GM18520 (cell line): Measurements from ENCODE around the gene MRPS30.
A peak's percentile ranks its signal among the peaks of the same experiment; 100 is the strongest.
"Not testable (repeated sequence)": the region's sequence is repeated elsewhere in the genome, so short reads cannot be mapped to it uniquely, and the experiment has no call there.

Experiments used
- ATAC-seq: cut with Tn5 transposase; IDR thresholded peaks from one replicate; pipeline ENCODE4 v1.9.1; 2021; ENCODE audit not compliant: unreplicated experiment

Gene MRPS30

GRCh38 chr5:44808435-44809214, at the start of gene MRPS30:
TSS of gene MRPS30 (plus strand) at chr5:44808947. CDS start at chr5:44808963, 16 bp downstream.
- peak; percentile 98 for ATAC-seq

- ATAC-seq: no peak
Measured at GRCh38 chr5:44769200-44769876, 39.4 kb upstream of the MRPS30 start.

- no peak for ATAC-seq
Measured at GRCh38 chr5:44769877-44770209, 38.9 kb upstream of the MRPS30 start.

- no peak for ATAC-seq
Measured at GRCh38 chr5:44770780-44771717, 37.7 kb upstream of the MRPS30 start.

GRCh38 chr5:44772397-44772796, 36.4 kb upstream of the MRPS30 start:
- ATAC-seq: not testable (repeated sequence)

- no peak for ATAC-seq
Measured at GRCh38 chr5:44774279-44774880, 34.4 kb upstream of the MRPS30 start.

- ATAC-seq: no peak
Measured at GRCh38 chr5:44779167-44779566, 29.6 kb upstream of the MRPS30 start.

GRCh38 chr5:44783634-44784315, 25.0 kb upstream of the MRPS30 start:
- no peak for ATAC-seq

- ATAC-seq: no peak
Measured at GRCh38 chr5:44787731-44788130, 21.0 kb upstream of the MRPS30 start.

- ATAC-seq: not testable (repeated sequence)
Measured at GRCh38 chr5:44789372-44789995, 19.3 kb upstream of the MRPS30 start.

GRCh38 chr5:44792031-44792673, 16.6 kb upstream of the MRPS30 start:
- ATAC-seq: not testable (repeated sequence)

- no peak for ATAC-seq
Measured at GRCh38 chr5:44794371-44794770, 14.4 kb upstream of the MRPS30 start.

- no peak for ATAC-seq
Measured at GRCh38 chr5:44795496-44795895, 13.3 kb upstream of the MRPS30 start.

- no peak for ATAC-seq
Measured at GRCh38 chr5:44797841-44798240, 10.9 kb upstream of the MRPS30 start.

GRCh38 chr5:44801992-44802391, 6.8 kb upstream of the MRPS30 start:
- ATAC-seq: no peak

- no peak for ATAC-seq
Measured at GRCh38 chr5:44806608-44807007, 2.1 kb upstream of the MRPS30 start.

- ATAC-seq: no peak
Measured at GRCh38 chr5:44807269-44807668, 1.5 kb upstream of the MRPS30 start.

GRCh38 chr5:44809215-44809955, 638 bp downstream of the MRPS30 start:
- ATAC-seq: peak; percentile 15

- ATAC-seq: no peak
Measured at GRCh38 chr5:44809956-44810420, 1.2 kb downstream of the MRPS30 start.
